HL-60/S4 treated with retinoic acid at 250 ng/mL for 4 days and 3 days (cell line): ENCODE measurements around the gene CHST8.
"Not testable (repeated sequence)": the region's sequence is repeated elsewhere in the genome, so short reads cannot be mapped to it uniquely, and the experiment has no call there.

ENCODE experiments used
- in situ Hi-C: fragments of 300-500 bp; cut with MboI; formaldehyde crosslinking; loops from 2 replicates; pipeline ENCODE4 v1.7.0; 2022; ENCODE audit warnings: low sequenced_read_pairs

CHST8 gene

DNA sequence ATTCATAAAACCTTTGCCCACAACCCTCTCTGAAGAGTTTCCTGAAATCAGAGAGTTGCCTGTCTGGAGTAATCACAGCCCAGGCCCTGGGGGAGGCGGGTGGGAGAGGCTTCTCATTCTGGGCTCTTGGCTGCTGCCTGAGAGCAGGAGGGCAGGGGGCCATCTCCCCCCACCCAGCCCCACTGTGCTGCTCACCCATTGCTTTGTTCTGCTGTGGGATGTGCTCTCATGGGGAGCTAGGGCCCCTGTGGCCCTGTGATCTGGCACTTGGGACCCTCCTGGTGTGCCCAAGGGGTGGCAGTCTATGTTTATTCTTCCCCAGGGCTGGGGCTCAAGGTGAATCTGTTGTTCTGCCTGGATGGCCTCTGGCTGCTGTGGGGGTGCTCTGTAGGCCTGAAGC, 181.0 kb downstream of the CHST8 start:
- in situ Hi-C loops = no loop called here

DNA sequence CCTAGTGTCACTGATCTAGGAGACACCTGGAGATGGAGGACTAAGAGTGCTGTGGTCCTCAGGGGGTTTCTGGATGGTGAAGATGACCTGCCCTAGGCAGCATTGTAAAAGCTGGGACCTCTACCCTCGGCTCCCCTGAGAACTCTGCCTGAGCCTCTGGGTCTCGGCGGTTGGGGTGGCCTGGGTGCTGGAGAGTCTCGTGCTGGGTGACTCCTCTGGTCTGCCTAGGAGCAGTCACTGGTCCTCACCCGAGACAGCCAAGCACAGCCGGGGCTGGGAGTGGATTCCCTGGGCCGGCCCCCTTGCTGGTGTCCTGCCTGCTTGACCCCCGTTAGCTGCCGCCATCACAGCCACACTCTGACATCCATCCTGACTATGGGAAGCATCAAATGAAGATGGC, 181.6 kb downstream of the CHST8 start:
- in situ Hi-C loops = no loop called here

DNA sequence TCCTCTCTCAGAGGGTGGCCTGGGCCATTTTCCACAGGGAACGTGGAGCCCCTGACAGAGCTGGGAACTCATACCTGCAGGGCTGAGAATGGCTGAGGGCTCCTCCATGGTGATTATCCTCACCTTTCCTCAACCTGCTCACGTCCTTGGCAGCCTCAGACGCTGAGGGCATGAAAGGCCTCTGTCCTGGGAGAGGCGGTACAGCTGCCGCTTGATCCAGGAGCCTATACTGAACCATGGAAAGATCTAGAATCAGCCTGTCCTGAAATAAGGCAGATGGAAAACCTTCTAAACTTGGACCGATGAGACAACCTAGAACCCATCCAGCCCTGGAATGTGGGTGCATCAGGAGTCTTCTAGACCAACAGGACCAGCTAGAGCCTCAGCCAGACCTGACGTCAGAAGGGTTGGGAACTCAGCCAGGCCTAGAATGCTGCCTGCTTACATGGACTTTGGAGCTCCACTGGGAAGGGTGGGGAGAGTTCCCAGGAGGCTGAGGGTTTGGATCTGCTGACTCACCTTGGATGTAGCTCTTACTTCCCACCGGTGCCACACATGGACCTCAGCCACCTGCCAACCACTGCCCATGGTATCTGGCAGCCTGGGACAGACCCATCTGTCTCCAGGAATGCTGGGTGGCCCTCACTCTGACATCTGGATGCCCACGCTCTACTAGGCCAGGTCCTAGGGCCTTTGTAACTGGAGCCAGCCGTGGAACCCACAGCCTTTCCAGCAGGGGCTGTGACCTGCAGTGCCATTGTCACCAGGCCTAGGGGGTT, 182.5 kb downstream of the CHST8 start:
- in situ Hi-C loops = no loop called here

DNA sequence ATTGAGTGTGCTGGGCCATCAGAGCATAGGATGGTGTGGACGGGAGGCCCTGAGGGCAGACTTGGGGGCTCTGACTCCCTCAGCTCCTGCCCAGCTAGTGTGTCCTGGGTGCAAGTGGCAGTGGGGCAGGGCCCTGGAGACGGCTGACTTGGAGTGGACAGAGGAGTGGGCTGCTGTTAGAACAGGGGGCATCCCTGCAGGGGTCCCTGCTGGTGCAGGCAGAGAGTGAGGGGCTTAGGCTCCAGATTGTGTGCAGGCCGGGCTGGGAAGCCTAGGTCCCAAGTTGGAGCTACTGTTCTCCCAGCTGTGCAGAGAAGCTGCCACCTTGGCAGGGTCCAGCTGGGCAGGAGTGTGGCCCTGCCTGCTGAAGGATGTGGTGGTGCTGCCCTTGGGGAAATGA, 183.6 kb downstream of the CHST8 start:
- in situ Hi-C loops = no loop called here

DNA sequence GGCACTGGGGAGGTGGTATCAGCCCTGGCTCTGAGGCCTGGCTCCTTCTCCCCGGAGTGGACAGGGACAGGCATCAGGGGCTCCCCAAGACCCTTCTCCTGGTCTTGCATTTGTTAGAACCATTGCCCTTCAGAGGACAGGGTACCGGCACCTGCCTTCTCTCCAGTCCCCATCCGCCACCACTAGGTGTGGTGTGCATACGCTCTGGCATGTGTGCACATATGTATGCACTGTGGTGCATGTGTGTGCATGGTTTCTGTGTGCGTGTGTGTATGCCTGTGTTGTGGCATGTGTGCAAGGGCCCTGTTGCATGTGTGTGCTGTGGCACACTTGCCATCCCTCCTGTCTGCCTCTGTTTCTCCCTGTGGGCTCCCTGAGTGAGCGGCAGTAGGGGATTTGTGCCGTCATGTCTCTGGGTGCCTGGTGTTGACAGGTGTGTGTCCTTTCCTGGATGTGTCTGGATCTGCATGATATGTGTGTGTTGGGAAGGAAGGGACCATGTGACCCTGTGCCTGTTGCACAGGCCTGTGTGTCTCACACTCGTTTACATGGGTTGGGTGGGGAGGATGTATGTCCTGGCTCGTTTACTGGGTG, 184.2 kb downstream of the CHST8 start:
- in situ Hi-C loops = no loop called here

DNA sequence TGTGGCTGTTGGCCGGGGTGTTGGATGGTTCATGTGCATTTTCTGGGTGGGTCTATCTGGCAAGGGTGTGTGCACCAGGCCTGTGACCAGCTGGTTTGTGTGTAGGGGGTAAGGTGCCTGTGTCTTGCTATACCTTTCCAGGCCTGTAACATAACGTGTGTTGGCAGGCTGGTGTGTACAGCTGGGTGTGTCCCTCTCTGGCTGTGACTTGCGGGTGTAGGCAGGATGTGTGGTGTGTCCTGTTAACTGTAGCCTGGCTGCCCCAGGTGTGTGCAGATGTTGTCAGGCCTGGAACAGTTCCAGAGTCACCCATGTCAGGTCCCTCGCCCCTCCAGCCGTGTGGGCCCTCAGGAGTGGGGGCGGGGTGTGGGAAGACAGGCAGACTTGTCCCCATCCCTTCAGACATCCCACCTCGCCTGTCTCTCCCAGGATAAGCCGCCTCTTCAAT, 184.7 kb downstream of the CHST8 start:
- in situ Hi-C loops = no loop called here

DNA sequence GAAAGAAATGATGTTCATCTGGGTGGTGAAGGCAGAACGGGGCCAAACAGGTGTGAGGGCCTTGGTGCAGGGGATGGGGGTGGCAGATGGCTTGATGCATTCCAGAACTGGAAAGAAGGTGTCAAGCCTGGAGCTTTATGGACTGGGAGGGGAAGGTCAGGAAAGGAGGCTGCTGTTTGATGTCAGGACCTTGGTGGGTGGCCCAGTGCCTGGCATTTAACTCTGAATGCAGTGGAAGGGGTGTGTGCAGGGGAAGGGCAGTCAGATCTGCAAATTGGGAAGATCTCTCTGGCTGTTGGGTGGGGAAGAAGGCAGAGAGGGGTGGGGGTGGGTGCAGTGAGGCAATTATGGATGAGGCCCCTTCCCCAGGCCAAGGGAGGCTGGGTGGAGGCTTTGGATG, 186.6 kb downstream of the CHST8 start:
- in situ Hi-C loops = no loop called here

DNA sequence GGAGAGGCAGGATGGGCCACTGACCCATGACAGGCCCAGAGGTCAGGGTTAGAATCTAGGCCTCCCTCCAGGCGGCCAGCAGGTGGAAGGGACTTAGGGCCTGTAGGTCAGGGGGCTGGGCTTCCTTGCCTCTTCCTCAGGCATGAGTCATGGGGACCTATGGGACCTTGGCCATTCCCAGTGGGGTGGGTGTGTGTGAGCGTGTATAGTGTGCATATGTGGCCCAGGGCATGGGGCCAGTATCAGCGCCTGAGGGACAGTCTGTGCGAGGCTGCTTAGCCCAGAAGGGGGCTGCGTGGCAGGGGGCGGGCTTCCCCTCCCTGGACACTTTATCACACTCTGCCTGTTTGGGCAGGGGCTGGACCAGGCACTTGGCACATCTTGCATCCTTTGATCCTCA, 188.2 kb downstream of the CHST8 start:
- in situ Hi-C loops = no loop called here

DNA sequence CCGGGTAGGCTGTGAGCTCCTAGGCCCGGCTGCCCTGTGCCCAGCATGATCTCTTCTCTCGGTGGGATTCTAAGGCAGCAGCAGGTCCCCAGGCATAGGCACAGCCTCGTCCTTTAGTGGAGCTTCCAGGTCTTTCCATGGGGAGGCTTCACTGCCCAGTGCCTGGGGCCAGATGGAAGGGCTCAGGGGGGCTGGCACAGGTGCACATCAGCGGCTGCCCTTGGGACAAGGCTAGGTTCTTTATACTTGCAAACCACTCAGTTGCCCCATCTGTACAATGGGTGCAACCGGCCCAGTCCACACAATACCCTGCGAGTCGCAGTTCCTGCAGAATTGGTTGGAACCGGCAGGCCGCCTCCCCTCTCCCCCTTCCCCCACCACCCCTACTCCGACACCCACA, 189.1 kb downstream of the CHST8 start:
- in situ Hi-C loops = no loop called here

DNA sequence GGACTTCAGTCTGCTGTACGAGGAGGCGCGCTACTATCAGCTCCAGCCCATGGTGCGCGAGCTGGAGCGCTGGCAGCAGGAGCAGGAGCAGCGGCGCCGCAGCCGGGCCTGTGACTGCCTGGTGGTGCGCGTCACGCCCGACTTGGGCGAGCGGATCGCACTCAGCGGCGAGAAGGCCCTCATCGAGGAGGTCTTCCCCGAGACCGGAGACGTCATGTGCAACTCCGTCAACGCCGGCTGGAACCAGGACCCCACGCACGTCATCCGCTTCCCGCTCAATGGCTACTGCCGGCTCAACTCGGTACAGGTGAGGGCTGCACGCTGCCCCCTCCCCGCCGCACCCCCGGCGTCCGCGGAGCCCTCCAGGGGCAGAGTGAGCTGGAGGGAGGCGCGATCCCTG, 189.5 kb downstream of the CHST8 start:
- in situ Hi-C loops = no loop called here

DNA sequence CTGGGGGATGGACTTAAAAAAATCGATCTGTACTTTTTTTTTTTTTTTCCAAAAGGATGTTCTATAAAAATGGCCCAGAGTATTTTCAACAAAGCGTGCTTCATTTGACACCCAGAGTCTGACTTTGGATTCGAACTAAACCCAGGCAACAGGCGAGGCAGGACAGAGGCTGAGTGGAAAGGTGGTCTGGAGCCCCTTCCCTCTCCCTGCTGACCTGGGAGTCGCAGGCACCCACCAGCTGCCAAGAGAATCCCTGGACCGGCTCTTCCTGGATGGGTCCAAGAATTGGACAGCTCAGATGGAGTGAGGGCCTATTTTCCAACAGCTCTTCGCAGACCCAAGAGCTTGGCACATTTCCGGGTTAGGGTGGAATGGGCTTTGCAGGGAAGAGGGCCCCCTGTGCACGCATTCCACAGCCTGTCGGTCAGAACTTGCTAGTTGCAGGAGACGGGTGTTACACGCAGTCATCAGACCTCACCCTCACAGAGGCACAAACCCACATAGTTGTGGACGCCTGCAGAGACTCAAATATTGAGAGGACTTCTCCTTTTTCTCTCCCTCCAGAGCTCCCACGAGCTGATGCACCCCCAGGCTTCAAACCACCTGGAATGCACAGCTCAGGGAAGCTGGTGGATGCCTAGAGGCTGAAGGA, 190.1 kb downstream of the CHST8 start:
- in situ Hi-C loops = no loop called here

DNA sequence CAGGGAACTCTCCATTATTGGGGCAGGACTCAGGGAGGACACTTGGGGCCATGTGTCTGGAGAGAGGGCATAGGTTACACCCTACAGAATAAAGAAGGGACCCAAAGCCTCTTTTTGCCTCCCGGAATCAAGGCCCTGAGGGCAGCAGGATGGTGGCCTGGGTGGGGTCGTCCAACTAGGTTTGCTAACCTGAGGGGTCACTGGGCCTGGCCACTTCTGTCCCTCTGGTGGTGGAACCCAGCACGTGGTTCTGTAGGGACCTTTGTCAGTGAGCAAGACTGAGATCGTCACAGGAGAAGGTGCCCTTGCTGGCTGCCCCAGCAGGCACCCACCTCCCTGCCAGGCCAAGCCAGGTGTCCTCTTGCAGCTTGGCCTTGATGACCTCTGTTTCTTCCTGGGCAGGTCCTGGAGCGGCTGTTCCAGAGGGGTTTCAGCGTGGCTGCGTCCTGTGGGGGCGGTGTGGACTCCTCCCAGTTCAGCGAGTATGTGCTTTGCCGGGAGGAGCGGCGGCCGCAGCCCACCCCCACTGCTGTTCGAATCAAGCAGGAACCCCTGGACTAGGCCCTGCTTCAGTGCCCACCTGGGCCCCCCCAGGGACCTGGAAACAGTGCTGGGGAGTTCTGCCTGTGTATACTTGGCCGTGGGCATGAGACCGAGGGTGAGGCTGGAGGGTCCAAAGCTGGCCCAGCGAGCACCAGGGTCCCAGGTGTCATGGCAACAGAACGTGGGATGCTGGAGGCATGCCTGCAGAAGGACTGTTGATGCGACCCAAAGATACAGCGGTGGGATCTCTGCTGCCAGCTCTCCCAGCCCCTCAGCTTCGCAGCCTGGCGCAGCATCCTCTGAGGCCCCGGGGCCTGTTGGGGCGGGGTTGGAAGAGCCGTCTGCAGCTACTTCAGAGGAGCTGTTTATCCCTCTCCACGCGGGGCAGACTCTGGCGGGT, 190.9 kb downstream of the CHST8 start:
- in situ Hi-C loops = no loop called here

DNA sequence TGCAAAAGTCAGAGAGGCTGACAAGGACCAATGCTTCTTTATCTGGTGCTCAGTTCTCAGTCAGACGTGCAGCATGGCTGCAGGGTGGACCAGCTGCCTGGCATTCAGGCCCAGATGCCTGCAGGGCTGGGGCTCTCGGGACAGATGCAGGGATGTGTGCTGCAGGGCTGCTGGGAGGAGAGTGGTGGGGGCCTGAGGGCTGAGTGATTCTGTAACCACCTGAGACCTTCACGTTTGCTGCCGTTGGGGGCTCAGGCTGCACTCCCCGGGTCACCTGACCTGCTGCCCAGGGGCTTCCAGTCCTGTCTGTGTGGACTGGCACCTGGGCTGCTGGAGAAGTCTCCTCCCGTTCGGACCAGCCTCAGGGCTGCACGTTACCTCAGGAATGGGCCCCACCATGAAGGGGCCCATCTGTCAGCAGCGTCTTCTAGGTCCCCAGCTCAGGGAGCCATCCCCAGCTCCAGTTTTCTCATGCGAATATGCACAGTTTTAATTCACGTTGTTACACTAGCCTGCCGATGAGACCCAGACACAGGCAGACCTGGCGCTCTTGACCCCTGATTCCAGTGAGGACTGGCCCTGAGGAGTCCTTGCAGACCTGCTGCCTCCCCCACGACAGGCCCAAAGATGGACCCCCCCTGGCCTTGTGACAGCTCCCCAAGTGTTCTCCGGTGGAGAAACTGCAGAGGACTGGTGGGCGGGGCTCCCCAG, 191.8 kb downstream of the CHST8 start:
- in situ Hi-C loops = no loop called here

DNA sequence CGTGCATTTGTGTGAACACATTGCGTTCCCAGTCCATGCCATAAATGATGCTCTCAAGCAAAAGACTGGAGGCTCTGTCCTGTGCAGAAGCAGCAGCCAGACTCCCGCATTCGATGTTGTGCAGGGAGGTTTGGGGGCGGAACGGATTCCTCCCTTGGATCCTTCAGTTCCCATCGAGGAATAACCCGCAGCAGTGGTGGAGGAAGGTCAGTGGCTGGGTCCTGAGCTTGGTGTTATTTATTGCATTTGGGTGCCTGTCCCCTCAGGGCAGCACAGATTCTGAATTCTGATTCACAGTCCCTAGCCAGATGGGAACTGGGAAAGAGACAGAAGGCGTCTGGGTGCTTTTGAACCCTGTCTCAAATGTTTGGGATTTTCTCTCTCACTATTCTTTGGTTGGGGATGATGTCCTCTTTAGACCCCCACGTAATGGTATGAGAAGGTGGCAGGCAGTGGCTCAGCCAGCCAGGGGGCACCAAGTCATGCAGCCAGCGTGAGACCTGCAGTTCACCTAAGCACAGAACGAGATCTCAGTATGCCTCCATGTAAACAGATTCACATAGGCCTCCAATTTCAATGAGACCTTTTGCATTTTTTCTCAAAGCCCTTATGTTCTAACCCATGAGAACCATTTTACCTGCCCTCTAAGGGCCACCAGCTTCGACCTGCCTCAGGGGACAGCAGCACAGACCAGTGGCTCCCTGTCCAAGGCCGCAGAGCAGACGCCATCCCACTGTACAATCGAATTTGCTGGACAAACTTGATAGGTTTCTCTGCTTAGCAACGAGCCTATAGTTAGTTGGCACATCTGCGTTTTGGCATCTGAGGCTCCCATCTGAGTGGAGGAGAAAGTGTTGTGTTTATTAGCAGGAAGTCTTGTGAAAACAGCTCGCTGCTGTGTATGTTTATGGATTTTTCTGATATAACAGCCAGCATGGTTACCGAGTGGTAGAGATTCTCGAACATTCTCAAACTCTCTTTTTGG, 192.7 kb downstream of the CHST8 start:
- in situ Hi-C loops = no loop called here

DNA sequence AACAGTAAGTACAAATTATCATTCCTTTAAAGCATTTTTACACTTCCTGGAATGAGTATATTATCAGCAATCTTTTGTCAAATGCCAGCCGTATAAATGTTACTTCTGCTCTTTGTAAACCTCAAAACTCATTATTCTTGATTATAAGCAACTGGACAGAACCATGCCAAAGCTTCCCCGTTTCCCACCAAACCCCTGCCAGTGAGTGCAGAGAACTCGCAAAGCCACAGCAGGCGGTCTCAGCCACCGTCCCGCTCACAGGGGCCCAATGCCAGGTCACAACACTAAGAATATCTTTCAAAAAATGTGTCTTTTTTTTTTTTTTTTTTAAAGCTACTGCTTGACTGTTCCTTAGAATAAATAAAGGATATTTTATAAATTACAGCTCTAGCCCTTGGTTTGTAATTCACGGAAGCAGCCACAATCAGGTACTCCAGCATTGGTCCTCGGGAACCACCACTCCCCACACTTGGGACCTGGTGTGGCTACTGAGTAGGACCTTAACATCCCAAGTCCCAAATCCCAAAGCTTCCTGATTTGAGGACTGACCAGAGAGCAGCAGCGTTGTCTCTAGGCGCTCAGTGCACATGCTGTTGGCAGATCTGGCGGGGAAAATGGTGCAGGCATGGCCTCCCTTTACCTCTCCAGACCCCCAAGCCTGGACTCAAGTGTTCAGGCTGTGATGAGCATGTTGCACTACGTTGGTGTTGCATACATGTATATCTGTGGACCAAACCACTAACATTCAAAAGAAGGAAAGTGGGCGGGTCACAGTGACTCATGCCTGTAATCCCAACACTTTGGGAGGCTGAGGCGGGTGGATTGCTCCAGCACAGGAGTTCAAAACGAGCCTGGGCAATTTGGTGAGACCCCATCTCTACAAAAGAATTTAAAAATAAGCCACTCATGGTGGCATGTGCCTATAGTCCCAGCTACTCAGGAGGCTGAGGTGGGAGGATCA, 193.9 kb downstream of the CHST8 start:
- in situ Hi-C loops = no loop called here

DNA sequence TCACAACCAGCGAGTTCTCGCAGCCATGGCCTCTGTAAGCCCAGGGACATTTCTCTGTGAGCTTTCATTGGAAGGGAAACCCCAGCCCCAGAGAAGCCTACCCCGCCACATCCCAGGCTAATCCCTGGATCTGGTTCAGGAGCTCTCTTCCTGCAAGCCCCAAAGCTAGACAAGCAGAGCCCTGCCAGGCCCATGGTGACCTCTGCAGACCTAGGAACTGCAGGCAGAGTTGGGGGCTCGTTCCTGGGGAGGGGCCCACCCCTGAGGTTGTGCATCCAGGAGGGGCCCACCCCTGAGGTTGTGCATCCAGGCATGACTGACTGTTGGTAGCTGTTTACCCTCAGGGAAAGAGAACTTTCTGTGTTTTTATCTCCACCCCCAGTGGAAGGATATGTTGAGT, 196.7 kb downstream of the CHST8 start:
- in situ Hi-C loops = no loop called here

DNA sequence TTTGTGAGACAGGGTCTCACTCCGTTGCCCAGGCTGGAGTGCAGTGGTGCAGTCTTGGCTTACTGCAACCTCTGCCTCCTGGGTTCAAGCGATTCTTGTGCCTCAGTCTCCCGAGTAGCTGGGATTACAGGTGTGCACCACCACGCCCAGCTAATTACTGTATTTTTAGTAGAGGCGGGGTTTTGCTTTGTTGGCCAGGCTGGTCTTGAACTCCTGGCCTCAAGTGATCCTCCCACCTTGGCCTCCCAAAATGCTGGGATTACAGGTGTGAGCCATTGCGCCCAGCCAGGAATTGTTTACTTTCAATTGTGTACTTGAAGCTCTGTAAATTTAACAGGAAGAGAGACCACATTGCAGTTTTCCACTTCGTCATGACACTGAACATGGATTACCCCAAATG, 197.3 kb downstream of the CHST8 start:
- in situ Hi-C loops = not testable (repeated sequence)

DNA sequence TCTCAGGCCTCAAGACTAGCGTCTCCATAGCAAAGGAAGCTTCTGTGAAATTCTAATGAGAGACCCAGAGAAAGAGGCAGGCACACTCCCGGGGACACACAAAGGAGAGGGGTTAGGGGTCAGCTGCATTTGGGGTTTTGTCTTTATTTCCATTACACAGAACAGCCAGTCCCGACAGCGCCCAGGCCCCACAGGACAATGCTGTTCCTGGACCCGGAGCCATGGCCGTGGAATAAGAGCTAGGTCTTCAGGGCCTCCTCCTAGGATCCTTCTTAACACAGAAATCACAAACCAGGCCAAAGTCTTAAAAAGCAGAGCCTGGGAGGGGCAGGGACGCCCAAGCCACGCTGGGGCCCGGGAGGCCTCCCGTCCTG, 197.7 kb downstream of the CHST8 start:
- in situ Hi-C loops = no loop called here
